Fibroblast of lung (primary cell): ENCODE results near the gene ADAM10. TPM values are rescaled to one million over a fixed set of nuclear protein-coding genes. Genes with fewer than 3 reads are reported as not detected.
A peak's percentile ranks its signal among the peaks of the same experiment; 100 is the strongest.

Experiments used
- DNase-seq, 2 donors: peaks; one replicate each; pipeline versions ENCODE4 v3.0.0 to v3.0.0-alpha.2; 2010; ENCODE audit warnings: low read depth in 2 of 2
- H2AFZ ChIP-seq: 2 replicates; pipeline ENCODE4 v1.5.1; 2012; ENCODE audit warnings: low read length, control low read depth, inconsistent platforms
- H3K27ac ChIP-seq: 2 replicates; pipeline ENCODE4 v1.5.1; 2011; ENCODE audit warnings: low read length, control low read depth; ENCODE audit not compliant: insufficient read depth
- H3K27me3 ChIP-seq: 2 replicates; pipeline ENCODE4 v1.5.1; 2011; ENCODE audit warnings: mild to moderate bottlenecking, low read length; ENCODE audit not compliant: control insufficient read depth, insufficient read depth
- H3K36me3 ChIP-seq: 2 replicates; pipeline ENCODE4 v1.5.1; 2011; ENCODE audit warnings: low read length; ENCODE audit not compliant: control insufficient read depth, insufficient read depth
- H3K4me1 ChIP-seq: 2 replicates; pipeline ENCODE4 v1.5.1; 2011; ENCODE audit warnings: low read length; ENCODE audit not compliant: control insufficient read depth, insufficient read depth; ENCODE audit errors: extremely low read depth
- H3K4me2 ChIP-seq: 2 replicates; pipeline ENCODE4 v1.5.1; 2011; ENCODE audit warnings: low read length, control low read depth; ENCODE audit not compliant: insufficient read depth; ENCODE audit errors: extremely low read depth
- H3K4me3 ChIP-seq, 4 experiments: fragments of 200-600 bp in 1 of 4; sonication (generic) in 1 of 4; replicated peaks in 1 of 4; 2 replicates each; pipeline ENCODE4 v1.5.1; 2011 to 2016; ENCODE audit warnings: low read length in 4 of 4, low read depth in 3 of 4, mild to moderate bottlenecking in 3 of 4, control low read depth in 2 of 4, inconsistent platforms in 1 of 4, mixed read lengths in 1 of 4; ENCODE audit not compliant: insufficient read depth in 1 of 4; ENCODE audit errors: control extremely low read depth in 1 of 4
- H3K79me2 ChIP-seq: 2 replicates; pipeline ENCODE4 v1.5.1; 2012; ENCODE audit warnings: mild to moderate bottlenecking, low read length, inconsistent platforms; ENCODE audit not compliant: control insufficient read depth, insufficient read depth
- H3K9ac ChIP-seq: 2 replicates; pipeline ENCODE4 v1.5.1; 2011; ENCODE audit warnings: mild to moderate bottlenecking, low read length, control low read depth; ENCODE audit not compliant: insufficient read depth
- H3K9me3 ChIP-seq: 2 replicates; pipeline ENCODE4 v1.5.1; 2012; ENCODE audit warnings: low read depth, low read length; ENCODE audit not compliant: control insufficient read depth, insufficient read depth
- H4K20me1 ChIP-seq: 2 replicates; pipeline ENCODE4 v1.5.1; 2011; ENCODE audit warnings: low read length; ENCODE audit not compliant: control insufficient read depth, insufficient read depth; ENCODE audit errors: extremely low read depth
- CTCF ChIP-seq, 2 donors: IDR thresholded peaks in 1 of 2; conservative IDR thresholded peaks in 1 of 2; 1 replicate in 1 of 2; 2 replicates in 1 of 2; pipeline ENCODE4 v1.5.1; 2011 to 2012; ENCODE audit warnings: low read length in 2 of 2, control low read depth in 1 of 2, inconsistent platforms in 1 of 2, low read depth in 1 of 2, mild to moderate bottlenecking in 1 of 2
- EZH2 ChIP-seq: IDR thresholded peaks from 2 replicates; pipeline ENCODE4 v1.5.1; 2012; ENCODE audit warnings: low read length, control low read depth, mild to moderate bottlenecking; ENCODE audit errors: missing control alignments
- polyA plus RNA-seq, 2 donors: library from polyadenylated mRNA; depleted of rRNA in 1 of 2; stranded (reverse) in 1 of 2; unstranded in 1 of 2; fragments of >200 nt; gene quantifications; 2 replicates each; pipeline ENCODE4 v1.2.1, GENCODE V29; 2011 to 2012; ENCODE audit warnings: missing spikeins in 1 of 2
- total RNA-seq: library from RNA; depleted of rRNA; stranded (reverse); fragments of >200 nt; gene quantifications from 2 replicates; pipeline ENCODE4 v1.2.1, GENCODE V29; 2014

Gene ADAM10
- total and polyA plus RNA-seq, 2 donors (not counting 1 experiment from before 2014, with no cell fraction given) = 224 to 318 TPM

DNA sequence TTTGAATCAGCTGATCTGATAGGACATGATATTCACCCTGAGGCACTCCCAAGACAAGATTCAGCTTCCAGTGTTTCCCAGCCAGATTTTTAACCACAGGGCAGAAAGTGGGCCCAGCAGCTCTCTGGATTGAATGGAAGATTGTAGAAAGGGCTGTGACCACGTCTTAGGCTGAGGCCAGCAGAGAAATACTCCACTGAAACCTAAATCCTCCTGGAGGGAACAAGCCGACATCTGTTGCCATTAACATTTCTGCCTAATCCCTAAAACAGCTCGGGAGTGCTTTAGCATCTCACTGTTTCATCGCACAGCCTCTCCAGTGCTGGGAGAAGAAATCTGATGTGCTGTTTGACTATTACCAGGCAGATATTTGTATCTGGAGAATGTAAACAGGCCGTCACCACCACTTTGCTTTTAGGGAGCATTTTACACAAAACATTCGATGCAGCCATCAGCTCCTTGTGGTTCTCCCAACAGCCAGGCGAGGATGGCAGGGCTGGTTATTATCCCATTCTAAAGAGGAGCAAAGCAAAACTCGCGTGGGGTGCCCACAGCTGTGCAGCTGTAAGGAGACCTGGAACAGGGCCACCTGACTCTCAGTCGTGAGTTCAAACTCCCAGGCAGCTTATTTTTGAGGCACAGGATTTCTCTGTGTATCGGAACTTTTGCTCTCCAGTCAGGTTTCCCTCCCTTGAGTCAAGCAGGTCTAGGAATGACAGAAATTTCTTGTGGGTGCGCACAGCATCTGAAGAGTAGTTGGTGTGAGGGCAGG, 200.3 kb downstream of the ADAM10 start:
- Histone ChIP-seq H3K27ac (no peak overlapping the region), H3K4me1 (peaks cover 32% of the 10 kb centered on the region), H3K9me3 (no peaks in the 10 kb centered on the region), H3K4me3 (no peak overlapping the region), H3K4me2 (no peak overlapping the region), H3K9ac (no peak overlapping the region), H3K79me2 (no peaks in the 10 kb centered on the region), H2AFZ (peak overlapping the region; percentile 2), H4K20me1 (no peaks in the 10 kb centered on the region), H3K27me3 (no peaks in the 10 kb centered on the region), H3K36me3 (no peaks in the 10 kb centered on the region)
- TF ChIP-seq CTCF (conservative IDR thresholded peaks at IDR 0.05 in 1 of 2, IDR thresholded peaks at IDR 0.05 in 1 of 2; ENCODE audit: low read depth in 1 of 2, low read length in 2 of 2) (no peak), EZH2 (no peak)
- peak in 1 of 2 donors; percentile 47 for DNase-seq

- no peak overlapping the region for H3K4me2 ChIP-seq
- no peaks in the 10 kb centered on the region for H4K20me1 ChIP-seq
- H3K27me3 ChIP-seq = no peaks in the 10 kb centered on the region
- DNase-seq = no peak
- no peak for TF ChIP-seq CTCF (conservative IDR thresholded peaks at IDR 0.05 in 1 of 2, IDR thresholded peaks at IDR 0.05 in 1 of 2; ENCODE audit: low read depth in 1 of 2, low read length in 2 of 2)
- no peak for TF ChIP-seq EZH2
- H2AFZ ChIP-seq = no peak overlapping the region
- H3K36me3 ChIP-seq = no peaks in the 10 kb centered on the region
- no peaks in the 10 kb centered on the region for H3K79me2 ChIP-seq
- H3K9ac ChIP-seq = no peak overlapping the region
- H3K27ac ChIP-seq = no peak overlapping the region
- H3K4me1 ChIP-seq = peaks cover 32% of the 10 kb centered on the region
- no peak overlapping the region for H3K4me3 ChIP-seq
- H3K9me3 ChIP-seq = no peaks in the 10 kb centered on the region
Measured at GRCh38 chr15:58548308-58549012, 201.0 kb downstream of the ADAM10 start.

- no peak for DNase-seq
- no peak overlapping the region for H3K9ac ChIP-seq
- peaks cover 30% of the 10 kb centered on the region for H3K4me1 ChIP-seq
- no peaks in the 10 kb centered on the region for H3K9me3 ChIP-seq
- H3K27me3 ChIP-seq = no peaks in the 10 kb centered on the region
- no peaks in the 10 kb centered on the region for H3K36me3 ChIP-seq
- peak overlapping the region; percentile 18 for H3K27ac ChIP-seq
- no peak overlapping the region for H2AFZ ChIP-seq
- TF ChIP-seq EZH2 = no peak
- TF ChIP-seq CTCF (conservative IDR thresholded peaks at IDR 0.05 in 1 of 2, IDR thresholded peaks at IDR 0.05 in 1 of 2; ENCODE audit: low read depth in 1 of 2, low read length in 2 of 2) = no peak
- H3K4me3 ChIP-seq = no peak overlapping the region
- no peak overlapping the region for H3K4me2 ChIP-seq
- no peaks in the 10 kb centered on the region for H4K20me1 ChIP-seq
- H3K79me2 ChIP-seq = no peaks in the 10 kb centered on the region
Measured at GRCh38 chr15:58547628-58548307, 201.7 kb downstream of the ADAM10 start.
